MM.1S (cell line): ENCODE measurements around the gene MRPL37.

Source experiments
- CTCF ChIP-seq: fragments of 300-600 bp; sonication (generic); IDR thresholded peaks from 2 replicates; pipeline ENCODE4 v1.5.1; 2016; ENCODE audit warnings: antibody characterized with exemption, low read length, mixed read lengths
- EZH2 ChIP-seq: fragments of 300-600 bp; sonication (generic); optimal IDR thresholded peaks from 2 replicates; pipeline ENCODE3; 2017; ENCODE audit warnings: low read depth, mild to moderate bottlenecking, antibody characterized with exemption, low read length, mixed read lengths
- EZH2phosphoT487 ChIP-seq: fragments of 300-600 bp; sonication (generic); IDR thresholded peaks from 2 replicates; pipeline ENCODE4 v1.6.1; 2018; ENCODE audit warnings: antibody characterized with exemption, low read length

GRCh38 chr1:54255026-54255702, 55.2 kb downstream of the MRPL37 start:
- TF ChIP-seq CTCF: no peak
- no peak for TF ChIP-seq EZH2
- TF ChIP-seq EZH2phosphoT487: no peak
